ACHN (cell line): ENCODE measurements around the gene SLC26A11.
"Not testable (repeated sequence)": the region's sequence is repeated elsewhere in the genome, so short reads cannot be mapped to it uniquely, and the experiment has no call there.

Experiments
- DNase-seq: peaks from one replicate; pipeline ENCODE4 v3.0.0-alpha.2; 2015
- in situ Hi-C: cut with HindIII; loops from 2 replicates; pipeline ENCODE4 v1.10.0; 2017; ENCODE audit warnings: low sequenced_read_pairs, low pct_ligation_motif_present, low pct_unique_long_range_greater_than_20kb

Gene SLC26A11

DNA sequence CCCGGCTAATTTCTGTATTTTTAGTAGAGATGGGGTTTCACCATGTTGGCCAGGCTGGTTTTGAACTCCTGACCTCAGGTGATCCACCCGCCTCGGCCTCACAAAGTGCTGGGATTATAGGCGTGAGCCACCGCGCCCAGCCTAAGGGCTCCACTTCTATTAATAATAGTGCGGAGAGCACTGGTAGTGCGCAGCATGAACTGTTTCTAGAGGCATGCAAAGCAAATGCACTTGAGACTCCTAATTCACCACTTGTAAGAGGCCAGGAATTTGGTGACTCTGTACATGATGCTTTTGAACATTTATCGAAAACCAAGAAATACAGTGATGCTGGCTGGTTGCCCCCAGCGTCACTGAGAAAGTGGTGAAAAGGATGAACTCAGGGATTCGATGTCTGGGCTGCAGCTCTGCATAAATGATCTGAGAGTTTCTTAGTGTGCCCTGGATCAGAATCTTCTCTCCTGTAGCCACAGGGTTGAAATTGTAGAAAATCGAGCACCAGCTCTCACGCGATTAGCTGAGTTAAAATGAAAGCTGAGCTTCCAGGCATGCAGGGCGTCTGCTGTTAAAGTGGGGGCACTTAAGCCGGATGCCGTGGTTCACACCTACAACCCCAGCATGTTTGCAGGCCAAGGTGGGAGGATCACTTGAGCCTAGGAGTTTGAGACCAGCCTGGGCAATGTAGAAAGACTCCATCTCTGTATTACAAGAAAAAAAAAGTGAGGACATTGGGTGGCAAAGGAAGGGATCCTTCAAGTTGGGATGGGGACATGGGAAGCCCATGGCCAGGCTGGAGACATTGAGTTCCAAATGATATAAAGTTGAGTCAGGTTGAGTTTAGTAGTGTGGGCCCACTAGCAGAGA, 45.2 kb downstream of the SLC26A11 start:
- in situ Hi-C loops, result no loop called here
- DNase-seq, result no peak

DNA sequence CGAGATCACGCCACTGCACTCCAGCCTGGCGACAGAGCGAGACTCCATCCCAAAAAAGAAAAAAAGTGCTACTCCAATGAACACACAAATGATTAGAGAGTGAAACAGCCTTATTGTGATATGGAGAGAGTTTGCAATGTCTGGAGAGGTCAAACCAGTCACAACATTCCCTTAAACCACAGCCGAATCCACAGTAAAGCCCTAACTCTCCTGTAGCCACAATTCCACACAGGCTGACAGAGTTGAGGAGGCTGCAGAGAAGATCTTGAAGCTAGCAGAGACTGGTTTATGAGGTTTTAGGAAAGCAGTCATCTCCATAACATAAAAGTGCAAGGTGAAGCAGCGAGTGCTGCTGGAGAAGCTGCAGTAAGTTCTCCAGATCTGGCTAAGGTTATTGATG, 47.2 kb downstream of the SLC26A11 start:
- in situ Hi-C loops, result no loop called here
- DNase-seq, result no peak

DNA sequence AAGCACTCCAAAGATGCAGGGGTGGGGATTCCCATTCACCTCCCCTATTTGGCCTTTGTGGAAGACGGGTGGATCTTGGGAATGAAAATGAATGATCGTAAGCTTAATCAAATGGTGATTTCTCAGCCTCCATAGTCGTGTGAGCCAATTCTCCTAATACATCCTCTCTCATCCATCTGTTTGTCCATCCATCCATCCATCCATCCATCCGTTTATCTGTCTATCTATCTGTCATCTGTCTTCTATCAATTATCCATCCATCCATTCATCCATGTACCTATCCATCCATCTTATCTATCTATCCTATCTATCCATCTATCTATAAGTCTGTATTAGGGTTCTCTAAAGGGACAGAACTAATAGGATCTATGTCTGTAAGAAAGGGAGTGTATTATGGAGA, 48.2 kb downstream of the SLC26A11 start:
- in situ Hi-C loops, result no loop called here
- no peak for DNase-seq

DNA sequence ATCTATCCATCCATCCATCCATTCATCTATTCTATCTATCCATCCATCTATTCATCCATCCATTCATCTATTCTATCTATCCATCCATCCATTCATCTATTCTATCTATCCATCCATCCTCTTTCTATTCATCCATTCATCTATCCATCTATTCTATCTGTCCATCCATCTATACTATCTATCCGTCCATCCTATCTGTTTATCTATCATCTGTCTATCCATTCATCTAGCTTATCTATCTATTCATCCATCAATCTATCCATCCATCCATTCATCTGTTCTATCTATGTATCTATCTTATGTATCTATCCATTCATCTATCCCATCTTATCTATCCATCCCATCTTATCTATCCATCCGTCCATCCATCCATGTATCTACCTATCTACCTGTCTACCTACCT, 49.2 kb downstream of the SLC26A11 start:
- in situ Hi-C loops, result no loop called here

DNA sequence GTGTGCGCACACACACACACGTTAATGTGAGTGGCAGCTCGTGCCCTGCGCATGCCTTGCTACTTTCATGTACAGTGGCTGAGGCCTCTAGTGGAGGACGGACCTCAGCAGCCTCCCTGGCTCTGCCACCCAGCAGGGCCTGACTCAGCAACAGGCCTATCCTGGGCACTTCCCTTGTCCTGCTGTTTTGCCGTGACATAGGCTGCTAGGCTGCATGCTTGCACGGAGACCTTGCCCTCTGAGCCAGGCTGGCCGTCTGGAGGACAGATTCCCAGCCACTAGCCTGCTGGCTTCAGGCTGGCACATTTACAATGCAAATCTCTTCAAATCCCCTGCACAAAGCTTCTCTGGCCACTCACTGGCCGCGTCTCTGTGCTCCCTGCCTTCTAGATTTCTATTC, 49.9 kb downstream of the SLC26A11 start:
- in situ Hi-C loops, result no loop called here
- no peak for DNase-seq

More for the DNA sequence above, 49.2 kb downstream of the SLC26A11 start:
- no peak for DNase-seq

DNA sequence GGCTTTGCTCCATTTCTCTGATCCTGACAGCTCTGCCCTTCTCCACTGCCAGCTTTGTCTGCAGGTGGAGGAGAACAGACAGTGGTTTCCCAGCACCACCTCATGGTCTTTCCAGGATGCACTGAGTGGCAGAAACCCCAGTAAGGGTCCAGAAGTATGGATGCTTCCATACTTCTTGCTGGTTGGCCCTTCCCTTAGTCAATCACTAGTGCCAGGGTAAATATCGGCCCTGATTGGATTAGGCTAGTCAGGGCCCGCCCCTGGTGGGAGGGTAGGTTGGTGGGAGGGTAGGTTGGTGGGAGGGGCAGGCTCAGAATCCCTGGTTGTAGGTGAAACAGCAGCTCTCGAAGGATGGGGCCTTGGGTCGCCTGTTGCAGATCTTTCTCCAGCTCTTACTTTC, 50.6 kb downstream of the SLC26A11 start:
- peak; percentile 40 for DNase-seq
- in situ Hi-C loops, result no loop called here

DNA sequence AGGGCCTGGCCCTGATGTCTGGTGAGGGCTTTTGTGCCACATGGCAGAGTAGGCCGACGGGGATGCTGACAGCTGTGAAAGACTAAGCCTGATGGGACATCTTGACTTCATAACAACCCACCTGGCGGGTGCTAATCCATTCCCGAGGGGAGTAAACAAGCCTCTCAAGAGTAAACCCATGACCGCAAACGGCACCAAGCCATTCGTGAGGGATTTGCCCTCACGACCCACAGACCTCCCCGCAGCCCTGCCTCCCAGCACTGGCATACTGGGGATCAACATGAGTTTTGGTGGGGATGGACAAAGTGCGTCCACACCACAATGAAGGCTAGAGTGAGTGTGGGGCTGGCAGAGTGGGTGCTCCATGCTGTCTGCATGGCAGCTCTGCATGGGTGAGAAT, 52.1 kb downstream of the SLC26A11 start:
- no peak for DNase-seq
- in situ Hi-C loops, result no loop called here

DNA sequence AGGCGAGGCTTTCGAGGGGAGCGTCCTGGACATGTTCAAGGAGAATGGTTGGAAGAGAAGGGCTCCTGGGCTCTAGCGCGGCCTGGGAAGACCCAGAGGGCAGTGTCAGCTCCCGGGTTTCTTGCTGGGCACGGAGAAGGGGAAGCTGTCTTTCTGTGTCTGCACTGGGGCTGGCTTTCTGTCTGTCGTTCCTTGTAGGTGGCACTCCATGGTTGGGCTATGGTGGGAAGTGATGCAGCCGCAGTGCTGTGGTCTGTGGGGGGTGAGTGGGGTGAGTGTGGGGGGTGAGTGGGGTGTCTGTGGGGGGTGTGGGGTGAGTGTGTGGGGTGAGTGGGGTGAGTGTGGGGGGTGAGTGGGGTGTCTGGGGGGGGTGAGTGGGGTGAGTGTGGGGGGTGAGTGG, 54.1 kb downstream of the SLC26A11 start:
- in situ Hi-C loops, result no loop called here
- DNase-seq, result no peak

DNA sequence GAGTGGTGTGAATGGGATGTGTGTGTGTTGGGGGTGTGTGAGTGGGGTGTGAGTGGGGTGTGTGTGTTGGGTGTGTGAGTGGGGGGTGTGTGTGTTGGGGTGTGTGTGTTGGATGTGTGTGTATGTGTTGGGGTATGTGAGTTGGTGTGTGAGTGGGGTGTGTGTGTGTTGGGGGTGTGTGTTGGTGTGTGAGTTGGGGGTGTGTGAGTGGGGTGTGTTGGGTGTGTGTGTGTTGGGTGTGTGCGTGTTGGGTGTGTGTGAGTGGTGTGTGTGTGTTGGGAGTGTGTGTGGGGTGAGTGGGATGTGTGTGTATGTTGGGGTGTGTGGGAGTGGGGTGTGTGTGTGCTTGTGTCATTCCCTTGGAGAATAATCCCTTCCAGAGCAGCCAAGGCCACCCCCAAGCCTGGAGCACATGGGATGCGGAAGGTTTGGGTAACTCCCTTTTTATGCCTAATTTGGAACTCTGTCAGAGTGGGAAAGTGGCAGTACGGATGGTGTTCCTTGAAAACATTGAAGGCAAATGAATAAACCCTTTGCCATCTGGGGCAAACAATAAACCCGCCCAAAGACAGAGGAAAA, 54.7 kb downstream of the SLC26A11 start:
- in situ Hi-C loops, result no loop called here
- DNase-seq, result no peak

DNA sequence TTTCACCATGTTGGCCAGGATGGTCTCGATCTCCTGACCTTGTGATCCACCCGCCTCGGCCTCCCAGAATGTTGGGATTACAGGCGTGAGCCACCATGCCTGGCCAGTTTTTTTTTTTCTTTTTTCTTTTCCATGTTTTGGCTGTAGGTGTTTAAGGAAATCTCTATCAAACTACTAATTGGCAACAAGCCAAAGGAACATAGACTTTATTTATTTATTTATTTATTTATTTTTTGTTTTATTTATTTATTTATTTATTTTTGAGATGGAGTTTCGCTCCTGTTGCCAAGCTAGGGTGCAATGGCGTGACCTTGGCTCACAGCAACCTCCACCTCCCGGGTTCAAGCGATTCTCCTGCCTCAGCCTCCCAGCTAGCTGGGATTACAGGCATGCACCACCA, 55.6 kb downstream of the SLC26A11 start:
- DNase-seq, in situ Hi-C loops: not testable (repeated sequence)

DNA sequence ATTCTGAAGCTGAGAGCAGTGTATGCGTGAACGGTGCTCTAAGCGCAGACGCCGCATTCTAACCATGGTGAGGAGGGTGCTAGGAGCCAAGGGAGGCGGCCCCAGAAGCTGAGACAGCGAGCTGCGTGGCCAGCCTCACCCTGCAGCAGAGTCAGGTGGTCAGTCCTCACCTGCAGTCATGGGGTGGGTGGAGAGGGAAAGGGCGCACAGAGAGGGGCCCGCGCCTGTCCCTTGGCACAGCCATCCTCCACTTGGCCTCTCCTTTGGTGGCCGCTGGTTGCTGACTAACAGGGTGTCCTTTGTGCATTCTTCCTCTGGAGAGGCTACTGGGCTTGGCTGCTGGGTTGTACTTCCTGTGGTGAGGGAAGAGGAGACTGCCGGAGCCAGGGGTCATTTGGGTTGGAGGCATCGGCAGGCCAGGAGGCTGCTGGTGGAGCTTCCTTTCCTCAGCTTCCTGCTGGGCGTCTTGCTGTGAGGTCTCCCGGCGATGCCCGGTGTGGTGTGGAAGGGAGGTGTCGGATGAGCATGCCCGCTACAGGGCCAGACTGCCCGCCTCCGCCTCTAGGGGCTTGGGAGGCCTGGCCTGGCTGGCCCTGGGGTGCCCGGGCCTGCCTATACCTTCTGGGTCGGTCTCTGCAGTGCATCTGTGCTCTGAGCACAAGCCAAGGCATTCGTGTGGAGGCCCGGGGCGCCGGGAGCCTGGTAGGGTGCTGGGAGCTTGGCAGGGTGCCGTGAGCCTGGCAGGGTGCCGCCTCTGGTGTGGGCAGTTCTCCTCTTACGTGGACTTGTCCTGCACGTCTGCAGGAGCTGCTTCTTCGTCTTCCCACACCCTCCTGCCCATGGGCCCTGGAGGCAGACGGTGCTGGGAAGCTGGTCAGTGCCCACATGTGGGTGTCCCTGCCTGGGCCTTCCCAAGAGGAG, 57.8 kb downstream of the SLC26A11 start:
- no peak for DNase-seq
- in situ Hi-C loops, result no loop called here

DNA sequence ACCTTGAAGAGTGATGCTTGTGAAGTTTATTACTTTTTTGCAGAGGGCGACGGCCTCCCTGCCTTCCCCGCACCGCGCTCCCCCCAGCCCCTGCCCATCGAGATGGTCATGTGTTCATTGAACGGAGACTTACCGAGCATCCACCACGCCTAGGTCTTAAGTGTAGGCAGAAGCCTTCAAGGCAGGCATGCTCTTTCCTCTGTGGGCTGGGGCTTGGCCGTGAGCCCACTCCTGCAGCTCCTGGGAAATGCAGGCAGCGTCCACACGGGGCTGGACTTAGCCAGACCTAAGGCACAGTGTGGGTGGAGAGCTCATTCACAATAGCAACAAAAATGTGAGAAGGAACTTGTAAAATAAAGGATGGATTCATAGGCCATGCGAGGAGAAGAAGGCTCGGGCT, 59.7 kb downstream of the SLC26A11 start:
- in situ Hi-C loops, result no loop called here
- DNase-seq, result no peak

DNA sequence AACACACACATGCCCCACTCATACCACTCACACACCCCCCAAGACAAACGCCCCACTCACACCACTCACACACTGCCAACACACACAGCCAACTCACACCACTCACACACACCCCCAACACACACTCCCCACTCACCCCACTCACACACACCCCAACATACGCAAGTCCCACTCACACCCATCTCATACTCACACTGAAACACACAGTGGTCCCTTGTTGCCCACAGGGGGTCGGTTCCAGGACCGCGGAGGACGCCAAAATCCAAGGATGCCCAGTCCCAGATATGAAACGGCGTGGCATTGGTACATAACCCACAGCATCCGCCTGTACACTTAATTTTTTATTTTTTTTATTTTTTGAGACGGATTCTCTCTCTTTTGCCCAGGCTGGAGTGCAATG, 61.3 kb downstream of the SLC26A11 start:
- DNase-seq, result no peak
- in situ Hi-C loops, result no loop called here

DNA sequence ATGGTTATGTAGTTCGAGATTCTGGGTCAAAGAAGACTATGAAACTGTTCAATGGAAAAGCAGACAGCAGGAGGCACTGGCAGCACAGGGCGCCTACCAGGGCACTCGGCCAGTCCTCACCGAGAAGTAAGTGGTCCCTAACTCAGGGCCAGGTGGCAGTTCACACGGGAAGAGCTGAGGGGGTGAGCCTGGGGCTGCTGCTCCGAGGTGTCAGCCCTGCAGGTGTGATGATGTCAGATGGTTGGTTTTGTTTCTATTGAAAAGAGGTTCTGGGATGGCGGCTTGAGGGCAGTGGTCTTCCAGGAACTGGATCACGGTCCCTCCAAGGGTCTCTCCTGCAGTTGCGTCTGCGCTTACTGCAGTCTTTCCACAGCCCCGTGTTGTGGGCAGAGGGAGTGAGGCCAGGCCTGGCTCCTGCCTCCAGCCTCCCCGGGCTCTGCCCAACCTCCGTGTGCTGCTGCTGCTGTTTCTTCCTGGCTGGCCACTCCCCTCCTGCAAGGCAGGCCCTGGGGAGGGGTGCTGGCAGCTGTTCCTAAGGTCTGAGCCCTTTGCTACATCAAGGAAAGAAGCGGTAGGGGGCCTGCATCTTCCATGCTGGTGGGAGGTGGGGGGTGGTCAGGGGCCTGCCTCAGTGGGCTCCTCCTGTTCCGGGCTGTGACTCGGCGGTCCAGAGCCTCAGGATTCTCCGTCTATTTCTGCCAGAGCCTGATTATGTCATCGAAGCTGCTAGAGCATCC, 63.1 kb downstream of the SLC26A11 start:
- in situ Hi-C loops, result no loop called here
- no peak for DNase-seq

DNA sequence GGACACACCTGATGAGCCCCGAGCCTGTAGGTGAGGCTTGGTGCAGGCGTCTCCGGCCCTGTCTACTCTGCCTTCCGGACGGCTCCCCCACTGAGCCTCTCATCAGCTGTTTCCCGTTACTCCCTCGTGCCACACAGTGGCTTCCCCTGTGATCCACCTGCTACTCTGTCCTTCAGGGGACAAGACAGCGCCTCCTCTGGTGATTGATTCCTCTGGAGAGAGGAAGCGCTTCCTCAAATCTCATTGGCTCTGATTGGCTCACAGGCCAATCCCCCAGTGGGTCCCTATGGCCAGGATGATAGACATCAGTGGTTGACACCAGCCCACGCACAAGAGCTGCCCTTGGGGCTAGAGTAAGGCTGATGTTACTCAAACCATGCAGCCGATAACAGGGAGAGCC, 64.4 kb downstream of the SLC26A11 start:
- no peak for DNase-seq
- in situ Hi-C loops, result no loop called here

DNA sequence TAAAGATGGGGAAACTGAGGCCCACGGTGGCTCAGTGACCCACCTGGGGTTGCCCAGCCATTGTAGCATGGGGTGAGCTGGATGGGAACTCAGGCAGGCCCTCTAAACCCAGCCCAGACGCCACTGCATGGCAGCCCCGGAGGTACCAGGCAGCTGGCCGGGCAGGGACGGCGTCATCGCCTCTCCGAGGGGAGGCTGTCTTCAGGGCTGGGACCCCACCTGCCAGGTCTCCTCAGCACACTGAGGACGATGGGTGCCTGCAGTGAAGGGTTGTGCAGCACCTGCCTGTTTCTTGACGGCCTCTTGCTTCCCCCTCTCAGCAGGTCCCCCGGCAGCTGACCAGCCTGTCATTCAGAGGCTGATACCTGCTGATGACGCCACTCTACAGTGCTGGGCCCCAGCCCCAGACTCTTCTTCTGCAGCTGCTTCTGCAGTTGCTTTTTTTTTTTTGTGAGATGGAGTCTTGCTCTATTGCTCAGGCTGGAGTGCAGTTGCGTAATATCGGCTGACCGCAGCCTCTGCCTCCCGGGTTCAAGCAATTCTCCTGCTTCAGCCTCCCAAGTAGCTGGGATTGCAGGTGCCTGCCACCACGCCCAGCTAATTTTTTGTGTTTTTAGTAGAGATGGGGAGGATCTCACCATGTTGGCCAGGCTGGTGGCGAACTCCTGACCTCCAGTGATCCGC, 65.2 kb downstream of the SLC26A11 start:
- in situ Hi-C loops, result no loop called here
- DNase-seq, result no peak

DNA sequence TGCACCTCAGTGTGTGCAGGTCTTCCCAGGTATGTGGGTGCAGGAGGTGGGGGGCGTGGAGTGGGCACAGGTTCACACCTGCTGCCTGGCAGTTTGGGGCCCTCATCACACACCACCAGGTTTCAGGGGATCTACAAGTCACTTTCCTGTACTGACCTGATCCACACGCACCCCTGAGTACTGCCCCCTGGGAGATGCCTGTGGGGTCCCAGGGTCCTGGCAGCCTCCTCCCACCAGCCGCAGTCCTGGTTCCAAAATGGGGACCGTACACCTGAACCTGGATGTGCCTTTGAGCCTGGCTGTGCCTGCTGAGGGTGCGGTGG, 66.4 kb downstream of the SLC26A11 start:
- in situ Hi-C loops, result no loop called here
- DNase-seq, result no peak

DNA sequence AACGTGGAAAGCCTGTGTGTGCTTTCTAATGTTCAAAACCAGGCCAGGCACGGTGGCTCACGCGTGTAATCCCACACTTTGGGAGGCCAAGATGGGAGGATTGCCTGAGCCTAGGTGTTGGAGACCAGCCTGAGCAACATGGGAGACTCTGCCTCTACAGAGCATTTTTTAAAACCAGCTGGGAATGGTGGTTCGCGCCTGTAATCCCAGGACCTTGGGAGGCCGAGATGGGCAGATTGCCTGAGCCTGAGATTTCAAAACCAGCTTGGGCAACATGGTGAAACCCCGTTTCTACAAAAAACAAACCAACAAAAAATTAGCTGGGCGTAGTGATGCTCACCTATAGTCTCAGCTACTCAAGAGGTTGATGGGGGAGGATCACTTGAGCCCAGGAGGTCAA, 66.8 kb downstream of the SLC26A11 start:
- no peak for DNase-seq
- in situ Hi-C loops, result no loop called here
